PC-9 (cell line): ENCODE measurements around the gene CYP4F11.

Source experiments
- EZH2 ChIP-seq: fragments of 200-600 bp; sonication (generic); IDR thresholded peaks from 2 replicates; pipeline ENCODE4 v1.8.0; 2017; ENCODE audit warnings: antibody characterized with exemption, low read depth
- TF ChIP-seq, protein P1 (sequence below): fragments of 200-600 bp; sonication (generic); conservative IDR thresholded peaks from 2 replicates; pipeline ENCODE4 v1.6.1; 2017; ENCODE audit warnings: mixed run types, antibody characterized with exemption, mild to moderate bottlenecking, moderate library complexity

DNA sequence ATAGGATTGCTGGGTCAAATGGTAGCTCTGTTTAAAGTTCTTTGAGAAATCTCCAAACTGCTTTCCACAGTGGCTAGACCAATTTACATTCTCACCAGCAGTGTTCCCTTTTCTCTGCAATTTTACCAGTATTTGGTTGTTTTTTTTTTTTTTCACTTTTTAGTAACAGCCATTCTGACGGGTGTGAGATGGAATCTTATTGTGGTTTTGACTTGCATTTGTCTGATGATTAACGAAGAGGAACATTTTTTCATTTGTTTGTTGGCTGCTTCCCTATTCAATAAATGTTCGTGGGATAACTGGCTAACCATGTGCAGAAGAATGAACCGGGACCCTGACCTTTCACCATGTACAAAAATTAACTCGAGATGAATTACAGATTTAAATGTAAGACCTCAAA lies 67.7 kb downstream of the CYP4F11 start:
- TF ChIP-seq, protein P1, sequence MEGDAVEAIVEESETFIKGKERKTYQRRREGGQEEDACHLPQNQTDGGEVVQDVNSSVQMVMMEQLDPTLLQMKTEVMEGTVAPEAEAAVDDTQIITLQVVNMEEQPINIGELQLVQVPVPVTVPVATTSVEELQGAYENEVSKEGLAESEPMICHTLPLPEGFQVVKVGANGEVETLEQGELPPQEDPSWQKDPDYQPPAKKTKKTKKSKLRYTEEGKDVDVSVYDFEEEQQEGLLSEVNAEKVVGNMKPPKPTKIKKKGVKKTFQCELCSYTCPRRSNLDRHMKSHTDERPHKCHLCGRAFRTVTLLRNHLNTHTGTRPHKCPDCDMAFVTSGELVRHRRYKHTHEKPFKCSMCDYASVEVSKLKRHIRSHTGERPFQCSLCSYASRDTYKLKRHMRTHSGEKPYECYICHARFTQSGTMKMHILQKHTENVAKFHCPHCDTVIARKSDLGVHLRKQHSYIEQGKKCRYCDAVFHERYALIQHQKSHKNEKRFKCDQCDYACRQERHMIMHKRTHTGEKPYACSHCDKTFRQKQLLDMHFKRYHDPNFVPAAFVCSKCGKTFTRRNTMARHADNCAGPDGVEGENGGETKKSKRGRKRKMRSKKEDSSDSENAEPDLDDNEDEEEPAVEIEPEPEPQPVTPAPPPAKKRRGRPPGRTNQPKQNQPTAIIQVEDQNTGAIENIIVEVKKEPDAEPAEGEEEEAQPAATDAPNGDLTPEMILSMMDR, result no peak
- TF ChIP-seq EZH2, result no peak
